DOHH2 (cell line): ENCODE results near the gene ECT2L.

ENCODE experiments used
- EZH2phosphoT487 ChIP-seq: fragments of 200-600 bp; sonication (generic); IDR thresholded peaks from 2 replicates; pipeline ENCODE4 v1.6.1; 2017; ENCODE audit warnings: borderline replicate concordance, mild to moderate bottlenecking, antibody characterized with exemption, low read length, moderate library complexity, mixed read lengths
- TF ChIP-seq, protein P1 (sequence below): fragments of 200-600 bp; sonication (generic); IDR thresholded peaks from one replicate; pipeline ENCODE4 v1.5.1; 2014; ENCODE audit warnings: antibody characterized with exemption, mild to moderate bottlenecking, low read depth, low read length; ENCODE audit not compliant: poor library complexity, severe bottlenecking

- TF ChIP-seq, protein P1, sequence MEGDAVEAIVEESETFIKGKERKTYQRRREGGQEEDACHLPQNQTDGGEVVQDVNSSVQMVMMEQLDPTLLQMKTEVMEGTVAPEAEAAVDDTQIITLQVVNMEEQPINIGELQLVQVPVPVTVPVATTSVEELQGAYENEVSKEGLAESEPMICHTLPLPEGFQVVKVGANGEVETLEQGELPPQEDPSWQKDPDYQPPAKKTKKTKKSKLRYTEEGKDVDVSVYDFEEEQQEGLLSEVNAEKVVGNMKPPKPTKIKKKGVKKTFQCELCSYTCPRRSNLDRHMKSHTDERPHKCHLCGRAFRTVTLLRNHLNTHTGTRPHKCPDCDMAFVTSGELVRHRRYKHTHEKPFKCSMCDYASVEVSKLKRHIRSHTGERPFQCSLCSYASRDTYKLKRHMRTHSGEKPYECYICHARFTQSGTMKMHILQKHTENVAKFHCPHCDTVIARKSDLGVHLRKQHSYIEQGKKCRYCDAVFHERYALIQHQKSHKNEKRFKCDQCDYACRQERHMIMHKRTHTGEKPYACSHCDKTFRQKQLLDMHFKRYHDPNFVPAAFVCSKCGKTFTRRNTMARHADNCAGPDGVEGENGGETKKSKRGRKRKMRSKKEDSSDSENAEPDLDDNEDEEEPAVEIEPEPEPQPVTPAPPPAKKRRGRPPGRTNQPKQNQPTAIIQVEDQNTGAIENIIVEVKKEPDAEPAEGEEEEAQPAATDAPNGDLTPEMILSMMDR = no peak
- no peak for TF ChIP-seq EZH2phosphoT487
These were observed 100.3 kb downstream of the ECT2L start for GRCh38 chr6:138896104-138896756.
